Nephron progenitor cell (in vitro differentiated cells): Measurements from ENCODE around the gene LAMA2.

ENCODE experiments used
- DNase-seq: peaks from one replicate; pipeline ENCODE4 v3.0.0; 2021
- H3K27ac Mint-ChIP-seq: 2 replicates; pipeline ENCODE4 v1.8.0; 2021; ENCODE audit warnings: mild to moderate bottlenecking, moderate library complexity, mixed read lengths
- H3K27me3 Mint-ChIP-seq: 2 replicates; pipeline ENCODE4 v1.8.0; 2021; ENCODE audit warnings: mild to moderate bottlenecking, low read depth, mixed read lengths; ENCODE audit not compliant: poor library complexity
- H3K36me3 Mint-ChIP-seq: 2 replicates; pipeline ENCODE4 v1.8.0; 2021; ENCODE audit warnings: low read depth, mixed read lengths
- H3K4me1 Mint-ChIP-seq: 2 replicates; pipeline ENCODE4 v1.8.0; 2021; ENCODE audit warnings: mixed read lengths
- H3K4me3 Mint-ChIP-seq: 2 replicates; pipeline ENCODE4 v1.8.0; 2021; ENCODE audit warnings: mild to moderate bottlenecking, moderate library complexity, mixed read lengths
- H3K9me3 Mint-ChIP-seq: 2 replicates; pipeline ENCODE4 v1.8.0; 2021; ENCODE audit warnings: mild to moderate bottlenecking, moderate library complexity, mixed read lengths
- TF ChIP-seq, protein P1 (sequence below): fragments of 200-600 bp; sonication (generic); IDR thresholded peaks from 2 replicates; pipeline ENCODE4 v1.5.0; 2021; ENCODE audit warnings: antibody characterized with exemption

LAMA2 gene

GRCh38 chr6:128919412-128920180, 36.7 kb downstream of the LAMA2 start:
- TF ChIP-seq, protein P1, sequence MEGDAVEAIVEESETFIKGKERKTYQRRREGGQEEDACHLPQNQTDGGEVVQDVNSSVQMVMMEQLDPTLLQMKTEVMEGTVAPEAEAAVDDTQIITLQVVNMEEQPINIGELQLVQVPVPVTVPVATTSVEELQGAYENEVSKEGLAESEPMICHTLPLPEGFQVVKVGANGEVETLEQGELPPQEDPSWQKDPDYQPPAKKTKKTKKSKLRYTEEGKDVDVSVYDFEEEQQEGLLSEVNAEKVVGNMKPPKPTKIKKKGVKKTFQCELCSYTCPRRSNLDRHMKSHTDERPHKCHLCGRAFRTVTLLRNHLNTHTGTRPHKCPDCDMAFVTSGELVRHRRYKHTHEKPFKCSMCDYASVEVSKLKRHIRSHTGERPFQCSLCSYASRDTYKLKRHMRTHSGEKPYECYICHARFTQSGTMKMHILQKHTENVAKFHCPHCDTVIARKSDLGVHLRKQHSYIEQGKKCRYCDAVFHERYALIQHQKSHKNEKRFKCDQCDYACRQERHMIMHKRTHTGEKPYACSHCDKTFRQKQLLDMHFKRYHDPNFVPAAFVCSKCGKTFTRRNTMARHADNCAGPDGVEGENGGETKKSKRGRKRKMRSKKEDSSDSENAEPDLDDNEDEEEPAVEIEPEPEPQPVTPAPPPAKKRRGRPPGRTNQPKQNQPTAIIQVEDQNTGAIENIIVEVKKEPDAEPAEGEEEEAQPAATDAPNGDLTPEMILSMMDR, result no peak
- Mint-ChIP-seq H3K27ac (no peak overlapping the region), H3K9me3 (no peaks in the 10 kb centered on the region), H3K27me3 (no peaks in the 10 kb centered on the region), H3K4me3 (no peak overlapping the region), H3K4me1 (no peaks in the 10 kb centered on the region), H3K36me3 (no peaks in the 10 kb centered on the region)
- no peak for DNase-seq

DNA sequence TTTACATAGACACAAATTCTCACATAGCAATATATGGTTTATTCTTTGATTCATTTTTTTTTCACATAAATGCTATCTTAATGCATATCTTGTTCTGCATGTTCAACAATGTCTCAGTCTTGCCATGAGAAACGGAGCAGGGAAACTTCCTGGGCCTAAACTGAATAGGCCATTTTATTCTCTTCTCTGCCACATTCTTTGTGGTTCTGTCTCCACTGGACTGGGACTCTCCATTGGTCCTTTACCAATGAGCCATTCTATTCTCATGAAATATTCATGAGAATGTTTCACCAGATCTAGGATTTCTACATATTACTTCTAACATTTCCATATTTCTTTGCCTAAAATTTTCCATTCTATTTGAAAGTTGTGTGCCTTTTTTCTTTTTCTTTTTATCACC, 42.8 kb downstream of the LAMA2 start:
- Mint-ChIP-seq H3K27me3 (no peaks in the 10 kb centered on the region), H3K4me3 (no peak overlapping the region), H3K27ac (no peak overlapping the region), H3K36me3 (no peaks in the 10 kb centered on the region), H3K9me3 (no peaks in the 10 kb centered on the region), H3K4me1 (no peaks in the 10 kb centered on the region)
- TF ChIP-seq, protein P1, result no peak
- DNase-seq, result no peak

DNA sequence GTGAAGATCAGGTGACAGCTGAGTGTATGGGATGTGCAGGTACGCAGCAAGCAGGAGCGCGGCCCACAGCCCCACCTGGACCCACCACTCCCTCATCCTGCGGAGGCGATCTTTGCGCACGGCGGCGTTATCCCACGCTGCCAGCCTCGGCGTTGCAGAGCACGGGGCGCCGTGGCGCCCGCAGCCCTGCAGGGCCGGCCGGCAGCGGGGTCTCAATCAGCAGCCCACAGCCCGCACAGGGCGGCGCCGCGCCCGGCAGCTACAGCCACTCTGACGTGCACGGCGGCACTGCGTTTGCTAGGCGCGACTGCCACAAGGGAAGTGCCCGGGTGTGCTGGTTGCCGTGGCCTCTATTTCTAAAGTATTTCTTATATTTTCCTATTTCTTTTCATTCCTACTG, 46.9 kb downstream of the LAMA2 start:
- Mint-ChIP-seq H3K27ac (no peak overlapping the region), H3K9me3 (no peaks in the 10 kb centered on the region), H3K4me3 (no peak overlapping the region), H3K27me3 (no peaks in the 10 kb centered on the region), H3K36me3 (no peaks in the 10 kb centered on the region), H3K4me1 (no peaks in the 10 kb centered on the region)
- no peak for DNase-seq
- TF ChIP-seq, protein P1, result no peak

DNA sequence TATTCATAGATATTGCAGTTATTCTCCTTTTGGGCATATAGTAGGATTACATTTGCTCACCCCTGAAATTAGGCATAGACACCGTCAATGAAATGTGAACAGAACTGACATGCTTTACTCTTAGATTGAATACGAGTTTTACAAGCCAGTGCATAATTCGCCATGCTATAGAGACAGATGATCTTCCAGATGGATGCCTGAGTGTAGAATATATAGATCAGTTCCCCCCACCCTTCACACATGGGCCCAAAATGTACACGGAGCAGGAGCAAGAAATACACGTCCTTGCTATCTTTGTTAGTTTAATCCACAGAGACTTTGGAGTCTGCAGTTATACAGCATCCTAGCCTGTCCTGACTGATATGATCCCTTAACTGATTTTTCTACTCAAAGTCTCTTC, 47.4 kb downstream of the LAMA2 start:
- Mint-ChIP-seq H3K4me3 (no peak overlapping the region), H3K9me3 (no peaks in the 10 kb centered on the region), H3K36me3 (no peaks in the 10 kb centered on the region), H3K27ac (no peak overlapping the region), H3K4me1 (no peaks in the 10 kb centered on the region), H3K27me3 (no peaks in the 10 kb centered on the region)
- TF ChIP-seq, protein P1, result no peak
- DNase-seq, result no peak

DNA sequence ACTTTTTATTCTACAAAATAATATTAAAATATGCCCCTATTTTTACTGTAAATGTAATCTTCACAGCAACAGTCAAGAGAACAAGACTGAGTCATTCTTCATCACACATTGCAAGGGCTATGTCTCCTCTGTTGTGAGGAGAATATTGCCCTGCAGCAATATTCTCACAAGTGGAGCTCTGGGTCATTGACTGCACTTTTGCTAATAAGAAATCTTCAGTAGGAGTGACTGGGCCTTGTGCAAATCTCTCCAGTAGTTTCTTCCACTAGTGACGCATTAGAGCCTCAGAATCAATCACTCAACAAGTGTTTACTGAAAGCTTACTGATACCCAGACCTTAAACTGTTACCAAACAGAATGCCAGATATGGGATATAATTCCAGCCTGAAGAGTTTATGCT, 49.1 kb downstream of the LAMA2 start:
- Mint-ChIP-seq H3K9me3 (no peaks in the 10 kb centered on the region), H3K36me3 (no peaks in the 10 kb centered on the region), H3K27ac (no peak overlapping the region), H3K27me3 (no peaks in the 10 kb centered on the region), H3K4me3 (no peak overlapping the region), H3K4me1 (no peaks in the 10 kb centered on the region)
- TF ChIP-seq, protein P1, result no peak
- no peak for DNase-seq

DNA sequence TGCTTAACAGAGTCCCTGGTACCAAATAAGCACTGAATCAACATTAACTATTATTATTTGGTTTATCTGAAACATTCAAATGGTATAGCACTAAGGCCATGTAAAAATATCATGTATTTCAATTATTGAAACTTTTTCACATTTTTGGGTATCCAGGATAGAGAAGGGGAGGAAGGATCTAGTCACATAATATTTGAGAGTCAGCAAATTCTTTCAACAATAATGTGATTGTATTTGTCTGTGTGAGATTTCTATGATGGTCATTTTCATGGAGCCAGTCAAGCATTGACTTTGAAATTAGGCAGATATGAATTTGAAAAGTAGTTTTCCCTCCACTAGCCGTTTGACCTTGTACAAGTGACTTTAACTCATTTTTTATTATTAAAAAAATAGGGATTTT, 67.9 kb downstream of the LAMA2 start:
- TF ChIP-seq, protein P1, result no peak
- Mint-ChIP-seq H3K36me3 (no peaks in the 10 kb centered on the region), H3K4me1 (no peaks in the 10 kb centered on the region), H3K27ac (no peak overlapping the region), H3K4me3 (no peak overlapping the region), H3K9me3 (no peaks in the 10 kb centered on the region), H3K27me3 (no peaks in the 10 kb centered on the region)
- DNase-seq, result no peak
